Right lobe of liver (tissue), 6 donors: Measurements from ENCODE around the gene CREBBP. TPM values are rescaled to one million over a fixed set of nuclear protein-coding genes. Genes with fewer than 3 reads are reported as not detected.

ENCODE experiments used
- ATAC-seq, 4 donors: fragments of 200-7000 bp; cut with Tn5 transposase; one replicate each; pipeline ENCODE4 v1.9.1; 2020; ENCODE audit warnings: mild to moderate bottlenecking in 4 of 4, moderate library complexity in 4 of 4
- DNase-seq, 3 donors: peaks; one replicate each; pipeline ENCODE4 v3.0.0-alpha.2; 2020
- H3K27ac ChIP-seq, 3 donors: fragments of 200-600 bp; one replicate each; pipeline ENCODE4 v1.8.0; 2022
- H3K27me3 ChIP-seq, 2 donors: fragments of 200-600 bp; one replicate each; pipeline ENCODE4 v1.8.0; 2022
- H3K36me3 ChIP-seq, 4 donors: fragments of 200-600 bp; sonication (generic) in 1 of 4; one replicate each; pipeline versions ENCODE4 v1.5.1 to v1.8.0; 2017 to 2022; ENCODE audit warnings: control low read depth in 1 of 4
- H3K4me1 ChIP-seq, 4 donors: fragments of 200-600 bp; sonication (generic) in 1 of 4; one replicate each; pipeline versions ENCODE4 v1.5.1 to v1.8.0; 2017 to 2022; ENCODE audit warnings: control low read depth in 1 of 4
- H3K4me3 ChIP-seq, 3 donors: fragments of 200-600 bp; one replicate each; pipeline ENCODE4 v1.8.0; 2022
- H3K9me3 ChIP-seq, 4 donors: fragments of 200-600 bp; sonication (generic) in 1 of 4; one replicate each; pipeline versions ENCODE4 v1.5.1 to v1.8.0; 2017 to 2022; ENCODE audit warnings: control low read depth in 1 of 4
- POLR2A ChIP-seq: fragments of 450-650 bp; IDR thresholded peaks from one replicate; pipeline ENCODE4 v1.6.1; 2017; ENCODE audit warnings: antibody characterized with exemption, mild to moderate bottlenecking
- WGBS: methylation state at CpG from one replicate; pipeline ENCODE4 v1.1.6; 2018; ENCODE audit warnings: low coverage, low lambda C conversion rate; ENCODE audit not compliant: insufficient coverage; ENCODE audit errors: missing lambda C conversion rate; 5-methylcytosine and 5-hydroxymethylcytosine counted together
- intact Hi-C, 2 donors: fragments of 100-400 bp; cut with DNase I; formaldehyde crosslinking; loops; one replicate each; pipeline versions ENCODE4 v1.11.2 to v1.14.1; 2022
- total RNA-seq, 6 experiments: library from RNA; depleted of rRNA in 2 of 6; stranded (reverse); fragments of >200 nt in 2 of 6; fragmentation: NEBNext Ultra II Directional in 3 of 6; extraction: Animal tissue kit (Norgen Biotek cat#: 25700) in 3 of 6; gene quantifications; one replicate each; pipeline versions ENCODE4 v1.1.0 to v1.2.4, GENCODE V29; 2016 to 2023
- TF ChIP-seq, protein P1 (sequence below), 4 donors: fragments of 200-600 bp in 3 of 4; fragments of 450-650 bp in 1 of 4; IDR thresholded peaks; one replicate each; pipeline versions ENCODE4 v1.5.1 to v1.8.0; 2016 to 2022; ENCODE audit warnings: antibody characterized with exemption in 4 of 4, mild to moderate bottlenecking in 2 of 4
- donor health status: DM: no; HTN: yes; CAD: no.
- donor health status: DM: no; HTN: no; CAD: no.
- donor health status: DM: no; HTN: no; CAD: no.
- donor health status: DM: no; HTN: yes; CAD: no.
- donor health status: DM: no; HTN: yes; CAD: no.

The CREBBP gene
- total RNA-seq, 6 experiments from 2014 or later = 18.1 to 39.8 (median 29.2) TPM

GRCh38 chr16:3720418-3720817 lies 160.1 kb downstream of the CREBBP start:
- Histone ChIP-seq H3K4me1 (peaks cover 0 to 13% (median 2%) of the 10 kb centered on the region in 4 donors), H3K27ac (no peak overlapping the region), H3K4me3 (no peak overlapping the region), H3K36me3 (no peaks in the 10 kb centered on the region), H3K9me3 (no peaks in the 10 kb centered on the region), H3K27me3 (no peaks in the 10 kb centered on the region)
- DNase-seq = peak in 1 of 3 donors; percentile 37
- intact Hi-C loops = no loop called here
- 62% methylated on average over 11 of the region's 11 CpGs for WGBS
- no peak for TF ChIP-seq POLR2A
- TF ChIP-seq, protein P1, sequence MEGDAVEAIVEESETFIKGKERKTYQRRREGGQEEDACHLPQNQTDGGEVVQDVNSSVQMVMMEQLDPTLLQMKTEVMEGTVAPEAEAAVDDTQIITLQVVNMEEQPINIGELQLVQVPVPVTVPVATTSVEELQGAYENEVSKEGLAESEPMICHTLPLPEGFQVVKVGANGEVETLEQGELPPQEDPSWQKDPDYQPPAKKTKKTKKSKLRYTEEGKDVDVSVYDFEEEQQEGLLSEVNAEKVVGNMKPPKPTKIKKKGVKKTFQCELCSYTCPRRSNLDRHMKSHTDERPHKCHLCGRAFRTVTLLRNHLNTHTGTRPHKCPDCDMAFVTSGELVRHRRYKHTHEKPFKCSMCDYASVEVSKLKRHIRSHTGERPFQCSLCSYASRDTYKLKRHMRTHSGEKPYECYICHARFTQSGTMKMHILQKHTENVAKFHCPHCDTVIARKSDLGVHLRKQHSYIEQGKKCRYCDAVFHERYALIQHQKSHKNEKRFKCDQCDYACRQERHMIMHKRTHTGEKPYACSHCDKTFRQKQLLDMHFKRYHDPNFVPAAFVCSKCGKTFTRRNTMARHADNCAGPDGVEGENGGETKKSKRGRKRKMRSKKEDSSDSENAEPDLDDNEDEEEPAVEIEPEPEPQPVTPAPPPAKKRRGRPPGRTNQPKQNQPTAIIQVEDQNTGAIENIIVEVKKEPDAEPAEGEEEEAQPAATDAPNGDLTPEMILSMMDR (IDR thresholded peaks at IDR 0.05) = no peak
- no peak for ATAC-seq

- intact Hi-C loops = no loop called here
- 86% methylated on average over 6 of the region's 10 CpGs for WGBS
- Histone ChIP-seq H3K4me1 (peaks cover 0 to 13% (median 2%) of the 10 kb centered on the region in 4 donors), H3K27ac (no peak overlapping the region), H3K4me3 (no peak overlapping the region), H3K9me3 (no peaks in the 10 kb centered on the region), H3K36me3 (no peaks in the 10 kb centered on the region), H3K27me3 (no peaks in the 10 kb centered on the region)
- TF ChIP-seq, protein P1 (IDR thresholded peaks at IDR 0.05) = no peak
- no peak for TF ChIP-seq POLR2A
- ATAC-seq = no peak
- DNase-seq = peak in 1 of 3 donors; percentile 45
Observed at GRCh38 chr16:3718628-3719027, 161.9 kb downstream of the CREBBP start.

GRCh38 chr16:3718019-3718391 lies 162.5 kb downstream of the CREBBP start:
- Histone ChIP-seq H3K27ac (peak overlapping the region; percentile 80 to 85 (median 81)), H3K4me3 (peak overlapping the region; percentile 83 to 96 (median 96)), H3K4me1 (peaks cover 0 to 16% (median 2%) of the 10 kb centered on the region in 4 donors), H3K36me3 (no peaks in the 10 kb centered on the region), H3K9me3 (no peaks in the 10 kb centered on the region), H3K27me3 (no peaks in the 10 kb centered on the region)
- DNase-seq = no peak
- TF ChIP-seq, protein P1 (IDR thresholded peaks at IDR 0.05) = no peak
- TF ChIP-seq POLR2A = no peak
- 19% methylated on average over 5 of the region's 5 CpGs for WGBS
- ATAC-seq = no peak
- intact Hi-C loops = no loop called here

DNA sequence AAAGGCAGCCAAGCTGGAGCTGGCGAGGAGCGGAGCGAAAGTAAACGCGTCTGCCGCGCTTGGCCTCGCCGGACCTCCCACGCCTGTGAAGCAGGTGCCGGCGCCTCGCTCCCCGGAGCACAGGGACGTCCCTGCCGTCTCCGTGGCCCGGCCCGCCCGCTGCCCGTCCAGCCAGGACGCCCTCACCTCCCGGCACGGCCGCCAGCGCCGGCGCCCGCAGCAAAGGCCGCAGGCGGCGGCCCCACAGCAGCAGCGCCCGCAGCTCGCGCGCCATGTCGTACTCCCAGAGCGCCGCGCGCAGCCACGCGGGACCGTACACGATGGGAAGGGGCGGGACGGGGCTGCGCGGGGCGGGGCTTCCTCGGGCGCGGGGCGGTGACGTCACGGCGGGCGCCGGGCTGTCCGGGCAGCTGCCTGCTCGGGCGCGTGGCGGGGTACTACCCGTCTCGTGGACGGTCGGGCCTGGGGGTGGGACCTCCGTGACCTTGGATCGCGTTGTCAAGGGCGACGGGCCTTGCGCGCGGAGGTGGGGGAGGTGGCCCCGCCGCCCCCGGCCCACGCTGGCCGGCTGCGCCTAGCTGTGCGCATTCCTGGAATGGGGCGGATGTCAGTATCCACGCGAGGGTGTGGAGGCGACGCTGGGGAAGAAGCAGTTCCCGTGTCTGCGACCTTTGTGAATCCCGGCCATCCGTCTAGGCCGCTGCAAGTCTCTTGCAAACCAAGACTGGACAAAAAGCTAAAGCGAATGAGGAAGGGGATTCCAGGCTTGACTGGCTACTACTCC lies 163.1 kb downstream of the CREBBP start, which contains the start of gene TRAP1:
TRAP1 (minus strand) TSS at position 290 of the 784 bp plus-strand sequence; CDS start at position 274, 16 bp downstream.
- ATAC-seq (peak; percentile 94 to 98 (median 95)), DNase-seq (peak; percentile 93 to 94 (median 93))
- H3K27me3 ChIP-seq = no peaks in the 10 kb centered on the region
- H3K9me3 ChIP-seq = no peaks in the 10 kb centered on the region
- H3K36me3 ChIP-seq = no peaks in the 10 kb centered on the region
- intact Hi-C loops = no loop called here
- H3K4me1 ChIP-seq = peaks cover 0 to 17% (median 4%) of the 10 kb centered on the region in 4 donors
- WGBS = under 1% methylated on average over 42 of the region's 95 CpGs
- peak within 1 kb of the TSS; percentile 83 to 96 (median 96) for H3K4me3 ChIP-seq
- TF ChIP-seq, protein P1 (IDR thresholded peaks at IDR 0.05) = no peak
- TF ChIP-seq POLR2A = peak; percentile 89
- peak within 1 kb of the TSS; percentile 80 to 85 (median 81) for H3K27ac ChIP-seq
